Activated T-helper 9 cell treated with anti-CD3 and anti-CD28 coated beads, Interleukin-2, amount 50 U/mL, for 16 hours (primary cell): Measurements from ENCODE around the gene ZSCAN22.
"Not testable (repeated sequence)": the region's sequence is repeated elsewhere in the genome, so short reads cannot be mapped to it uniquely, and the experiment has no call there.

ENCODE experiments used
- DNase-seq: peaks from one replicate; pipeline ENCODE4 v3.0.0-alpha.2; 2020; ENCODE audit warnings: low read depth

The ZSCAN22 gene

DNA sequence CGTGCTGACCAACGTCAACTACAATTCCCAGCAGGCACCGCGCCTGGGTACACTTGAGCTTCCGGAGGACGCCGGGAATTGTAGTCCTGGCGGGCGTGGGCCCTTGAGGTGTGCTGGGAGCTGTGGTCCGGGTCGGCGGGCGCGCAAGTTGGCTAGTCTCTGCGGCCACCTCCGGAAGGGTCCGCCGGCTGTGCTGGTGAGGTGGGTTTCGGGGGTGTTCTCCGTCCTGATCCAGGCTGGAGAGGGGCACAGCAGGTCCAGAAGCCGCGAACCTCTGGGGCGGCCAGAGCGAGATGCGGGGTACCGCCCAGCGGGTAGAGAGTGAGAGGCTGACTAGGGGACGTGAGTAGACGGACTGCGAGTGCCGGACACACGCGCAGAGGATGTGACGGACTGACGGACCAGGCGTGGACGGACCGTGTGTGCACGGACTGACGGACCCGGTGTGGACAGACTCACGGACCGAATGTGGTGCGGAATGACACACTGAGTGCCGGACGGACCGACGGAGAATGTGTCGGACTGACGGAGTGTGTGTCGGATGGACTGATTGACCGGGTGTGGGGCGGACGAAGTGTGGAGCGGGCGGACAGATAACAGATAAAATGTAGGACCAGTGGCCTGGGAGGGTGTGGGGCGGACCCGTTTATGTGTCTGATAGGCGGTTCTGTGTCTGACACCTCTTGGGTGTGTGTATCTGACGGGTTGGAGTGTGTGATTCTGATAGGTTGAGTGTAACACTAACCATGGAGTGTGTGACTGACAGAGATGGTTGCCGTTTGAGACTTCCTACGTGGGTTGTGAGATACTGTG lies at the start of gene ZSCAN22:
Gene ZSCAN22, plus strand, starts transcription at position 81 of the 813 bp plus-strand sequence. CDS start 7,809 bp downstream, outside the sequence.
- peak; percentile 81 for DNase-seq

DNA sequence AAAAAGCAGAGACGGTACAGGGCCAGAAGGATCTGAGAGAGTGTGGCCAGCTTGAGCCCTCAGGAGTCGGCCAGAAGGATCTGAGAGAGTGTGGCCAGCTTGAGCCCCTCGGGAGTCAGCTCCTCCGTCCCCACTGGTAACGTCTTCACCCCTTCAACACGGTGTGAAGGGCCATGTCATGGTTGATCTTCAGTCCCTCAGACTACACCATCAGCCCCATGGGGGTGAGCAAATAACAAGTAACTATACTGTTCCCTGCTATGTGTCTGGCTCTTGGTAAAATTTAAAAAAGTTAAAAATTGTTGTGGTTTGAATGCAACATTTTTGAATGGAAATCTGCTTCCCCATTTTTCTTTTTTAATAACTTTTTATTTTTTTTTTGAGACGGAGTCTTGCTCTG lies 49.6 kb upstream of the ZSCAN22 start:
- no peak for DNase-seq

DNA sequence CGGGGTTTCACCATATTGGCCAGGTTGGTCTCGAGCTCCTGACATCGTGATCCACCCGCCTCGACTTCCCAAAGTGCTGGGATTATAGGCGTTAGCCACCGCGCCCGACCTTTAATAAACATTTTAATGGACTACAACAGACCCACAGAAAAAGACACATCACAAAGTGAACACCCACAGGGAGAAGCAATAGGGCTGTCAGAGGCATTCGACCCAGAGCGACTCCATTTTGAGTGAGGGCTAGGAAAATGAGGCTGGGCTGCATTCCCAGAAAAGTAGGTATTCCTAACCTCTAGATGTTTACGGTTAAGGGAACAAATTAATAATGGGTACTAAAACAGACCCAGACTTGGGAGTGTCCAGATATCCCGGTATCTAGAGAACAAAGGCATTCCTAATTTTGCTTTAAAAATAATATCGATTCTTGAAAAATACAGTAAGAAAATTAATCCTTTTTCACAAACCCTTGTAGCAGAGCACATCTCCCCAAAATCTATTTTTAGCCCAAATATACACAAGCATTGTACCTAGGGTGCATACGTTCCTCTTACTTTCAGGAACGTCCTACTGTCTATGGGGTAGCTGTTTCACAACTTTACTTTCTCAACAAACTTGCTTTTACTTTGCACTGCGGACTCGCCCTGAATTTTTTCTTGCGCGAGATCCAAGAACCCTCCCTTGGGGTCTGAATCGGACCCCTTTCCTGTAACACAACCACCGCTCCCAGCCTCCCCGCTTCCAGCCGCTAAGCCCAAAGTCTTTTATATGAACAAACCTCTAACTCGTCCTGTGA lies 48.9 kb upstream of the ZSCAN22 start:
- DNase-seq: no peak

DNA sequence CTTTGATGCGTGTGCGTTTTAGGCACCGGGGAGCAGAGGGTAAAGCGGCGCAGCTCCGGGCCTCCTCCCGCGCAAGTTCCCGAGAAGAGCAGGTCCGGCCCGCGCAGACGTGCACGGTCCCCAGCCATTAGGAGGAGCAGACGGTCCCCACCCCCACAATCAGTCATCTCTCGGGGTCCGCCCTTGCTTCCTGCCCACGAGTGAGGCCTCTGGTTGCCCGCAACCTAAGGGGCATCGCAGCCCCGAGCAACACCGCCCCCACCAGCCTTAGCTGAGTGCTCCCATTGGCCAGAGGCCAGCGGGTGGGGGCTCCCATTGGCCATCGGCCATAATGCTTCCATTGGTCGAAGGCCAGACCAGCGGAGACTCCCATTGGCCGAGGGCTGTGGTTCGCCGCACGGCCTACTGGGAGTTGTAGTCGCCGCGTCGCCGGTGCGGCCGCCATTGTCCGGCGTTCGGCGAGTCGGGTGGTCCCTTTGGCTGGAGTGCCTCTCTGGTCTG lies 48.2 kb upstream of the ZSCAN22 start, which contains the start of gene ZNF8:
Gene ZNF8, plus strand, starts transcription at position 415 of the 501 bp plus-strand sequence. CDS start 127 bp downstream, outside the sequence.
- DNase-seq: peak; percentile 97

DNA sequence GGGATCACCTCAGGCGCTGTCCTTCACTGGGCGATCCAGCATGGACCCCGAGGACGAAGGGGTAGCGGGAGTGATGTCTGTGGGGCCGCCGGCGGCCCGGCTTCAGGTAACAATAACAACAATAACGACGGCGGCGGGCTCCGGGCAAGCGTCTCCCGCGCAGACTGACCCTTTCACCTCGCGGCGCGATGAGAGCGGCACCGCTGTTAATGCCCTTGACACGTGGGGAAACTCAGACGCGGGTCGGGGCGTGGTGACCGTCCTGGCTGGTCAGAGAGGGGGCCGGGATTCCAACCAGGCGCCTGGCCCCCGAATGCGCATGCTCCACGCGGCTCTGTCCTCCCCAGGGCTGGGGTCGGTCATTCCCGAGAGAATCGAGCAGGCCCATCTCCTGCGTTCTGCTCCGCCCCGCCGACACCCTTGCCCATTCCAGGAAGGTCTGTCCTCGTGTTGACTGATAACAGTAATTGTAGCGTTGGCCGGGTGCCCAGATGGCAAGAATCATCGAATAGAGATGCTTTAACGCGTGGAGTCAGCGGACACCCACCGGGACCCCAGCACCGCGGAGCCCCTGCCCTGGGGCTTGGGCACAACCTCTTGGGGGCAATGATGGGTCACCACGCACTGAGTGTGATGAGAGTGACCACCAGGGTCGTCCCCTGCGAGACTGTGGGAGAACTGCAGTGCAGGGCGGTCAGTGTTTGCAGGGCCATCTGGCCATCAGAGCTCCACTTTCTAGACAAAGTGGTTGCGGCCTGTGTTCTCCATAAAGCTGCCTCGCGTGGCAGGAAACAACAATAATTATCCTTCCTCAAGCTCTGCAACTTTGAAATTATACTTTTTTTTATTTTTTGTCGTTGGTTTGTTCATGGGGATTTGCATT lies 47.5 kb upstream of the ZSCAN22 start:
- DNase-seq: peak; percentile 24

DNA sequence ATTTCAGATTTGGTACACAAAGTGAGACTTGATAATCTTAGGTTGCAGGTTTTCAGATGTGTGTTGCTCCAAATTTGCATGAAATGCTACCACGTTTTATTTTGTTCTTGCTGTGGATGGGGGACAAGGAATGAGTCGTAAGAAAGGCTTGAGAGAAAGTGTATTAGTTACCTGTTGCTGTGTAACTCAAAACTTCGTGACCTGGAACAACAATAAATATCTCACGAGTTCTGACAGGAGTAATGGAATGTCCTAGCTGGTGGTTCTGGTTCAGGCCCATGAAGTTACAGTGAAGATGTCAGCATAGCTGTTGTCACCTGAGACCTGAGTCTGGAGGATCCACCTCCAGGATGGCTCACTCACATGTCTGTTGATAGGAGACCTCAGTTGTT lies 46.9 kb upstream of the ZSCAN22 start:
- no peak for DNase-seq

DNA sequence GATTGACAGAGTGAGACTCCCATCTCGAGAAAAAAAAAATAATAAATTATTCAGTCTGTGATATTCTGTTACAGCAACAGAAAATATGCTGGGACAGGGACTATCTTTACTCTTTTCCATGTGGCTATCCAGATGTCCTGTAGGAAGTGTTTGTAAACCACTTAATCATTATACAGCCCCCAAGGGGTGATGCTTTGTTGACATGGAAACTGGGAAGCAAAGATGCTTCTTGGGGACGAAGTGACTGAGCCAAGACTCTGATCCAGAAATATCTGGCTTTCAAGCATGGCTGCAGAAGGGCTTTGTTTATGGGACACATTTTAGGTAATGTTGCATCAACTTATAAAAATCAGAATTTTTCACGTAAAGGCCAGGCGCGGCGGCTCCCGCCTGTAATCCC lies 42.6 kb upstream of the ZSCAN22 start:
- DNase-seq: no peak

DNA sequence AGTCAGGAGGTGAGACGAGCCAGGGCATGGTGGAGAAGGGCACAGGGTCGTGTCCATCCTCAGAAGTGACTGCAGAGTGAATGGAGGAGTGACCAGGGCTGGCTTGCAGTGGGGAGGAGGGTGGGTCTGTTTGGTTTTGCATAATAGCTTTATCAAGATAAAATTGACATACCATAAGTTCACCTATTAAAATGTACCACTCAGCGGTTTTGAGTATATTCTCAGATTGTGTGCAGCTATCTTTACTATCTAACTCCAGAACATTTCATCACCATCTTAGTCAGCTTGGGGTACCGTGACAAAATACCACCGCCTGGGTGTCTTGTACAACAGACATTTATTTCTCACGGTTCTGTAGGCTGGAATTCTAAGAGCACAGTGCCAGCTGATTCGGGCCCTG lies 34.9 kb upstream of the ZSCAN22 start:
- DNase-seq: no peak

DNA sequence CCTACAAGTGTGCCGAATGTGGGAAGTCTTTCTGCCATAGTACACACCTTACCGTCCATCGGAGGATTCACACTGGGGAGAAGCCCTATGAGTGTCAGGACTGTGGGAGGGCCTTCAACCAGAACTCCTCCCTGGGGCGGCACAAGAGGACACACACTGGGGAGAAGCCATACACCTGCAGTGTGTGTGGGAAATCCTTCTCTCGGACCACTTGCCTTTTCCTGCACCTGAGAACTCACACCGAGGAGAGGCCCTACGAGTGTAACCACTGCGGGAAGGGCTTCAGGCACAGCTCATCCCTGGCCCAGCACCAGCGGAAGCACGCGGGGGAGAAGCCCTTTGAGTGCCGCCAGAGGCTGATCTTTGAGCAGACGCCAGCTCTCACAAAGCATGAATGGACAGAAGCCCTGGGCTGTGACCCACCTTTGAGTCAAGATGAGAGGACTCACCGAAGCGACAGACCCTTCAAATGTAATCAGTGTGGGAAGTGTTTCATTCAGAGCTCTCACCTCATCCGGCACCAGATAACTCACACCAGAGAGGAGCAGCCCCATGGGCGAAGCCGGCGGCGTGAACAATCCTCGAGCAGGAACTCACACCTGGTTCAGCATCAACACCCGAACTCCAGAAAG lies 31.9 kb upstream of the ZSCAN22 start:
- no peak for DNase-seq

DNA sequence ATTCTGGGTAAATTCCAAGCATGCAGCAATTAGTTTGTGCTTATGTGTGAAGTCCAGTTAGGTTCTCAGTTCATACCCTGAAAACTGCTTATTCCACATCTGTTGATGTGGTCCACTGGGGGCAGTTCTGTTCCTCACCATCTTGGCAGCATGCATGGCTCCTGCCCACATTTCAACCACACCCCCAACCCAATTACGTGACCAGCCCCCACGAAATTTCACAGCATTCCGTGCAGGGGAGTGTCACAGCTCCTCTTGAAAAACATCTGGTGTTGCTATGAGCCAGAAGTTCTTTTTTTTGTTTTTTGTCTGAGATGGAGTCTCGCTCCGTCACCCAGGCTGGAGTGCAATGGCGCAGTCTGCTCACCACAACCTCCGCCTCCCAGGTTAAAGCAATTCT lies 30.7 kb upstream of the ZSCAN22 start:
- no peak for DNase-seq

DNA sequence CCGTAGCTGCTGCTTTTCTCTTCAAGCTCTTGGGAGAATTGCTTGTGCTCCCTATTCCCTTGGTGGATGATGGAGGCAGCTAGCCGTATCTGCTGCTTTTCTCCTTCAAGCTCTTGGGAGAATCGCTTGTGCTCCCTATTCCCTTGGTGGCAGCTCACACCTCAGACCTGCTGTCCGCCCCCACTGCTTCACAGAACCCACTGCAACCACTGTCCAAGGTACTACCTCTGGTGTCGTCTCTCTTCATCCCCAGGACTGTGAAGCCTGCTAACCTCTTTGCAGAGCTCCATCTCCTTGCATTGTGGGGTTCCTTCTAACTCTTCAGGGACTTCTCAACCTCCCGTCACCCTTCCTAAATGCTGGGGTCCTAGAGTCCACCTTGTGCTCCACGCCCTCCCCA lies 26.2 kb upstream of the ZSCAN22 start:
- DNase-seq: no peak

DNA sequence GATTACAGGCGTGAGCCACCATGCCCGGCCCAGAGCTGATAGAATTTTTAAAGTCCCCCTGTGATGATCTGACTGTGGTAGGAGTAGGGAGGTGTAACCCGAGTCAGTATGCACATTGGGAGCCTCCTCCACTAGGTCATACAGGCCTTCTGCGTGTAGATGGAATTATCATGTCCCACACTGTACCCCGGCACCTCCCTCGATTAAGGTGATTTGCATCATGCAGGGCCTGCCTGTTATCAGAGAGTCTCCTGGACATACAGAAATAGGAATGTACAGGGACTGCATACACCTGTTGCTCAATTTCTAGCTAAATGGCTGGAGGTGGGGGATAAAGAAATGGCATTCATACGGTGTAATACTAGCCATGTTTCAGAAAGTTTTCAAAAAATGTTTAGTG lies 22.5 kb upstream of the ZSCAN22 start:
- no peak for DNase-seq

DNA sequence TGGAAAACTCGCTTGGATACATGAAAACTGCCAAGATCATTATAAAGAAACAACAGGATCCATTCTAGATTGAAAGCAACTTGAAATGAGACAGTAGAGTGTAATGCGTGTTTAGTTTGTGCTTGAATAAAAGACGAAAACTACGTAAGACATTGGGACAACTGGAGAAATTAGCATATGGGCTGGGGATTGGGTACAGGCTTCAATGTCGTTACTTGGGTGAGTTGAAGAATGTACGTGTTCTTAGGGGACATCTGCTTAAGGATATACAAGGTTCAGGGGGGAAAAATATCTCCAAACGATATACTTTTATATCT lies 22.1 kb upstream of the ZSCAN22 start:
- DNase-seq: no peak

DNA sequence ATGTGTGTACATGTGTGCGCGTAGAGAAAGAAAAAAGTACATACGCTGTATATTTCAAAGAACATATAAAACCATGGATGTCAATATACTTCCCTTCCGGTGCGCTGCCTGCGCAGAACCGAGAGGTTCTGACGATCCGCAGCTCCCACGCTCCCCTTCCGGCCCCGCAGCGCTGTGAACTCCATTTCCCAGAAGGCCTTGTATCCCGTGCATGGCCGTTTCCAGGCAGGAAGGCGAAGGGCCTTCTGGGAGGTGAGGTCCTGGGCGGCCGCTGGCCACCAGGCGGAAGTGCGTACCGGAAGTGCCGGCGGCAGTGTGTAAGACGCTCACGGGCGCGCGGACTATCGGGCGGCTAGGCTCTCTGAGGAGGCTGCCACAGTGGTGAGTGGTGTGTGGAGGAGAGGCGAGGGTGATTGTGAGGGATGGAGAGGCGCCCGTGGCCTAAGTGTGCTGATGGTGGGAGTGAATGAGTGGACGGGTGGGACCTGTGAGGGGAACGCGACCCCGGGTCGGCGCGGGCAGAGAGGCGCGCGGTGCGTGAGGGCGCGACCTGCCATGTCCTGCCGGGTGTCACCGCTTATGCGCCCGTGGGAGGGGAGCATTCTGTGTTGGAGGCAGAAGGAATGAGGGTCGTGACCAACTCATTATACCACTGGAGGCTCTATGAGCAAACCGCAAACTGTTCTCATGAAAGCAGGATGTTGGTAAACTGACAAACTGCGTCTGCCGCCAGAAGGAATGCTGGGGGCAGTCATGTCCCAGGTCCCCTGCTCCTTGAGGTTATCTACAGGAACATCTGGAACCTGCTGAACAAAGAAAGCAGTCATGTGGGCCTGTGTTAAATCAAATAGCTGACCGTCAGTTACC lies 21.5 kb upstream of the ZSCAN22 start, which contains the start of gene ERVK3-1:
Gene ERVK3-1, plus strand, starts transcription at position 313 of the 867 bp plus-strand sequence. CDS start 6,792 bp downstream, outside the sequence.
- peak; percentile 90 for DNase-seq

DNA sequence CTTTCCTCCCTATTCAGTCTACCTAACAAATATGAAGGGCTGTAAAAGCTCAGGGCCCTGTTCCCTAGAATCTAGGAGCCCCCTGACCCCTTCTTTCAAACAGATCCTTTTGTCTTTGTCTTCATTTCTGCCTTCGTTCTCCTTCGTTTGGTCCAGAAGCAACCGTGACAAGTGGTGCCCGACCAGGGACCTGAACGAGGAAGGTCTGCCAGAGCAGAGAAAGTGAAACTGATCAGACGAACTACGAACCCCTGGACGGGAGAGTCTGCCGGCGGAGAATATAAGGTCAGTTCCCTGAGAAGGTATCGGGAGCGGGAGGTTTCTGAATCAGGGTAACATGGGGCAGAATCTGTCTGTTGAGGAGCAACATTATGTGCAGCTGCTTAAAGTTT lies 20.9 kb upstream of the ZSCAN22 start:
- no peak for DNase-seq

DNA sequence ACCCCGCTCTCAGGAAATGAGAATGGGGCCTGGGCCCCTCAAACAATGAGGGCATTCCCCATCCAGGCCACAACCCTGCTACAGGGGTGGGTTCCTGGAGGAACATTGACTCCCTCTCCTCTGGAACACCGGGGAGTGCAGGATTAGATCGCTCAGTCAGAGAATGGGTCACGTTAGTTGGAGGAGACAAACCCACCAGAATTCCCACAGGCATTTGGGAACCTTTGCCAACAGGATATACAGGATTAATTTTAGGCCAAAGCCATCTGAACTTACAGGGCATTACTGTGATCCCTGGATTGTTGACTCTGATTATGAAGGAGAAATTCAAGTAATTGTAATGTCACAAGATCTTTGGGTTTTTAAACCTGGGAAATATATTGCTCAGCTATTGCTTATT lies 19.1 kb upstream of the ZSCAN22 start:
- DNase-seq: no peak

DNA sequence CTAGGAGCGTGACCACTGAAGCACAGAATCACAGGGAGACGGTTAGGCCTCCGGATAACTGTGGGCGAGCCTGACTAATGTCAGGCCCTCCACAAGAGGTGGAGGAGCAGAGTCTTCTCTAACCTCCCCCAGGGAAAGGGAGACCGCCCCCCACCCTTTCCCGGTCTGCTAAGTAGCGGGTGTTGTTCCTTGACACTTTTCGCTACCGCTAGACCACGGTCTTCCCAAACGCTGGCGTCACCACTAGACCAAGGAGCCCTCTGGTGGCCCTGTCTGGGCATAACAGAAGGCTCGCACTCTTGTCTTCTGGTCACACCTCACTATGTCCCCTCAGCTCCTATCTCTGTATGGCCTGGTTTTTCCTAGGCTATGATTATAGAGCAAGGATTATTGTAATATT lies 16.1 kb upstream of the ZSCAN22 start:
- not testable (repeated sequence) for DNase-seq

DNA sequence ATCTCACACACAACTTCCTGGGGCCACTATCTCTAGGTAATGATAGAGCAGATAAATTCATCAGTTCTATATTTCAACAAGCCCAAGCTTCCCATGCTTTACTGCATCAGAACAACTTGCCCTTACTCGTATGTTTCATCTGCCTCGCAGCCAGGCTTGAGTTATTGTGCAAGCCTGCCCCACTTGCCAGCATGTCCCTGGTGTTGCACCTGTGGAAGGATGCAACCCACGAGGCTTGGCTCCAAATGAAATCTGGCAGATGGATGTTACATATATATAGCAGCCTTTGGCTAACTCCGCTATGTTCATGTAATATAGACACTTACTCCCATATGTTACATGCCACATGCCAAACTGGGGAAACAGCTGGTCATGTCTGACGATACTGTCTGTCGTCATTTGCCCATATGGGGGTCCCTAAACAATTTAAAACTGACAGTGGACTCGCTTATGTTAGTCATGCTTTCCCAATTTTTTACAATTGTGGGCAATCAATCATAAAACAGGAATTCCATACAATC lies 15.4 kb upstream of the ZSCAN22 start:
- DNase-seq: no peak

DNA sequence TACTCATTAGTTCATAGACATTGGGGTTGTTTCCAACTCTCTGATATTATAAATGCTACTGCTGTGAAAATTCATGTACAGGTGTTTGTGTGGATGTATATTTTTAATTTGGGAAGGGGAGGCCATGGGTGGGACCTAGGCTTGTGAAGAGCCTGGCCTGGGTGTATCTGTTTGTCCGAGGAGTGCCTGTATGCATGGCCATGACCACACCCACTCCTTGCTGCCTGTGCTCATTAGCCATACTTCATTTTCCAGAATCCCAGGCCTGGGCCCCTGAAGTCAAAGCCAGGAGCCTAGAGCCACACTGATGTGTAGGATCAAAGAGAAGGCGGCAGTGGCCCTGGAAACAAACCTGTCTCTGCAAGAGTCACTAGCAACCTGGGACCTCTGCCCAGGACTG lies 11.2 kb upstream of the ZSCAN22 start:
- DNase-seq: no peak

DNA sequence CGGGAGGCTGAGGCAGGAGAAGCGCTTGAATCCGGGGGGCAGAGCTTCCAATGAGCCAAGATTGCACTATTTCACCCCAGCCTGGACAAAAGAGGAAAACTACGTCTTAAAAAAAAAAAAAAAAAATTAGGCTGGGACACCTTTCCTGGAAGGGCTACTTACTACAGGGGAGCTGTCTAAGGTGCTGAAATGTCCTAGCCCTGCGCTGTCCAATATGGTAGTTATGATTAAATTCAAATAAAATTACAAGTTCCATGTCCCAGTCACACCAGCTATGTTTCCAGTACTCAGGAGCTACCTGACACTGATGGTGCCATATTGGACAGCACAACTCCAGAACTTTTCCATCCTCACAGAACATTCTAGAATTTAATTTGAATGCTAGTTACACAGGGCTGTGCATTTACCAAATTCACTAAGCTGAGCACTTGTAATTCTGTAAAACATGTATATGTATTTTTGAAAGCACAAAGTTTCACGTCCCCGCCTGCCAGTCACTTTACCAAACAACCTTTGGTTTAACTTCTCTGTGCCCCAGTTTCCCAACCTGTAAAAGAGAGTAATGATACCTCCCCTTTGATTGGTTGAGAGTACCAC lies 9.2 kb upstream of the ZSCAN22 start:
- DNase-seq: no peak
